ENCODE results near the gene CCL18.
"Not testable (repeated sequence)": the region's sequence is repeated elsewhere in the genome, so short reads cannot be mapped to it uniquely, and the experiment has no call there.

DNA sequence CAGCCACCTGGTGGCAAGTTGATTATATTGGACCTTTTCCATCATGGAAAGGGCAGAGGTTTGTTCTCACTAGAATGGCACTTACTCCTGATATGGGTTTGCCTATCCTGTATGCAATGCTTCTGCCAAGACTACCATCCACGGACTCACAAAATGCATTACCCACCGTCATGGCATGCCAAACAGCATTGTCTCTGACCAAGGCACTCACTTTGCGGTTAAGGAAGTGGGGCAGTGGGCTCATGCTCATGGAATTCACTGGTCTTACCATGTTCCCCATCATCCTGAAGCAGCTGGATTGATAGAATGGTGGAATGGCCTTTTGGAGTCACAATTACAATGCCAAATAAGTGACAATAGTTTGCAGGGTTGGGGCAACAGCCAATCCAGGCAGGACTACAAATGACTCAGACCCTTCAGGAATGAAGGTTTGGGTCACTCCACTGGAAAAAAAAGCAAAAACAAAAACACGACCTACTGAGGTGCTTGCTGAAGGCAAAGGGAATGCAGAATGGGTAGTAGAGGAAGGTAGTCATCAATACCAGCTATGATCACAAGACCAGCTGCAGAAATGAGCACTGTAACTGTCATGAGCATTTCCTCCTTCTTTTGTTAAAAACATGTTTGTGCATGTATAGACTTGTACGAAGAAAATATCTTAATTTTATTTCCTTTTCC lies 51.0 kb downstream of the CCL18 start:
- TF ChIP-seq, protein P1, sequence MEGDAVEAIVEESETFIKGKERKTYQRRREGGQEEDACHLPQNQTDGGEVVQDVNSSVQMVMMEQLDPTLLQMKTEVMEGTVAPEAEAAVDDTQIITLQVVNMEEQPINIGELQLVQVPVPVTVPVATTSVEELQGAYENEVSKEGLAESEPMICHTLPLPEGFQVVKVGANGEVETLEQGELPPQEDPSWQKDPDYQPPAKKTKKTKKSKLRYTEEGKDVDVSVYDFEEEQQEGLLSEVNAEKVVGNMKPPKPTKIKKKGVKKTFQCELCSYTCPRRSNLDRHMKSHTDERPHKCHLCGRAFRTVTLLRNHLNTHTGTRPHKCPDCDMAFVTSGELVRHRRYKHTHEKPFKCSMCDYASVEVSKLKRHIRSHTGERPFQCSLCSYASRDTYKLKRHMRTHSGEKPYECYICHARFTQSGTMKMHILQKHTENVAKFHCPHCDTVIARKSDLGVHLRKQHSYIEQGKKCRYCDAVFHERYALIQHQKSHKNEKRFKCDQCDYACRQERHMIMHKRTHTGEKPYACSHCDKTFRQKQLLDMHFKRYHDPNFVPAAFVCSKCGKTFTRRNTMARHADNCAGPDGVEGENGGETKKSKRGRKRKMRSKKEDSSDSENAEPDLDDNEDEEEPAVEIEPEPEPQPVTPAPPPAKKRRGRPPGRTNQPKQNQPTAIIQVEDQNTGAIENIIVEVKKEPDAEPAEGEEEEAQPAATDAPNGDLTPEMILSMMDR (IDR thresholded peaks at IDR 0.05) = not testable (repeated sequence)
- not testable (repeated sequence) for TF ChIP-seq POLR2AphosphoS5 (IDR thresholded peaks at IDR 0.05; ENCODE audit: low read depth, low read length)
- TF ChIP-seq, protein P2, sequence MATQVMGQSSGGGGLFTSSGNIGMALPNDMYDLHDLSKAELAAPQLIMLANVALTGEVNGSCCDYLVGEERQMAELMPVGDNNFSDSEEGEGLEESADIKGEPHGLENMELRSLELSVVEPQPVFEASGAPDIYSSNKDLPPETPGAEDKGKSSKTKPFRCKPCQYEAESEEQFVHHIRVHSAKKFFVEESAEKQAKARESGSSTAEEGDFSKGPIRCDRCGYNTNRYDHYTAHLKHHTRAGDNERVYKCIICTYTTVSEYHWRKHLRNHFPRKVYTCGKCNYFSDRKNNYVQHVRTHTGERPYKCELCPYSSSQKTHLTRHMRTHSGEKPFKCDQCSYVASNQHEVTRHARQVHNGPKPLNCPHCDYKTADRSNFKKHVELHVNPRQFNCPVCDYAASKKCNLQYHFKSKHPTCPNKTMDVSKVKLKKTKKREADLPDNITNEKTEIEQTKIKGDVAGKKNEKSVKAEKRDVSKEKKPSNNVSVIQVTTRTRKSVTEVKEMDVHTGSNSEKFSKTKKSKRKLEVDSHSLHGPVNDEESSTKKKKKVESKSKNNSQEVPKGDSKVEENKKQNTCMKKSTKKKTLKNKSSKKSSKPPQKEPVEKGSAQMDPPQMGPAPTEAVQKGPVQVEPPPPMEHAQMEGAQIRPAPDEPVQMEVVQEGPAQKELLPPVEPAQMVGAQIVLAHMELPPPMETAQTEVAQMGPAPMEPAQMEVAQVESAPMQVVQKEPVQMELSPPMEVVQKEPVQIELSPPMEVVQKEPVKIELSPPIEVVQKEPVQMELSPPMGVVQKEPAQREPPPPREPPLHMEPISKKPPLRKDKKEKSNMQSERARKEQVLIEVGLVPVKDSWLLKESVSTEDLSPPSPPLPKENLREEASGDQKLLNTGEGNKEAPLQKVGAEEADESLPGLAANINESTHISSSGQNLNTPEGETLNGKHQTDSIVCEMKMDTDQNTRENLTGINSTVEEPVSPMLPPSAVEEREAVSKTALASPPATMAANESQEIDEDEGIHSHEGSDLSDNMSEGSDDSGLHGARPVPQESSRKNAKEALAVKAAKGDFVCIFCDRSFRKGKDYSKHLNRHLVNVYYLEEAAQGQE (IDR thresholded peaks at IDR 0.05; ENCODE audit: insufficient read depth in 1 of 2, low read depth in 2 of 2, low read length in 1 of 2) = not testable (repeated sequence)
